A549 (cell line): ENCODE results near the gene TVP23B. TPM values are rescaled to one million over a fixed set of nuclear protein-coding genes. Genes with fewer than 3 reads are reported as not detected.
"Not testable (repeated sequence)": the region's sequence is repeated elsewhere in the genome, so short reads cannot be mapped to it uniquely, and the experiment has no call there.

Experiments used
- ATAC-seq, 2 experiments: fragments of 200-7000 bp in 1 of 2; fragments of >200 bp in 1 of 2; cut with Nextera tagmentation in 1 of 2; cut with Tn5 transposase in 1 of 2; 3 replicates each; pipeline versions ENCODE4 v1.8.0 to v1.9.1; 2018 to 2020; ENCODE audit warnings: mild to moderate bottlenecking in 1 of 2, moderate library complexity in 1 of 2
- CTCF ChIA-PET: fragments of 300-600 bp; sonication (Branson Sonifier 250); formaldehyde crosslinking; extraction: SDS; loops from one replicate; lab custom pipeline; 2021; ENCODE audit warnings: antibody characterized with exemption, inconsistent platforms; lab: Yijun Ruan, JAX
- POLR2A ChIA-PET: fragments of 350-600 bp; formaldehyde crosslinking; extraction: SDS; loops from one replicate; lab custom pipeline; 2021; ENCODE audit warnings: antibody characterized with exemption, inconsistent platforms; lab: Yijun Ruan, JAX
- DNase-seq, 2 experiments: peaks; one replicate each; pipeline versions ENCODE4 v3.0.0 to v3.0.0-alpha.2; 2011 to 2016; ENCODE audit warnings: low read depth in 1 of 2, low spot score in 1 of 2
- FAIRE-seq: peaks from 2 replicates; lab custom pipeline; 2011; peaks lifted over from hg19 to GRCh38; lab: Jason Lieb, UNC
- H3K27ac ChIP-seq, 2 experiments: fragments of >200 bp; sonication (Bioruptor Twin); formaldehyde crosslinking; 3 replicates each; pipeline ENCODE4 v1.5.1; 2016 to 2017
- H3K4me1 ChIP-seq: fragments of >200 bp; sonication (Bioruptor Twin); formaldehyde crosslinking; 3 replicates; pipeline ENCODE4 v1.6.1; 2016
- H3K4me2 ChIP-seq: fragments of >200 bp; sonication (Bioruptor Twin); formaldehyde crosslinking; 3 replicates; pipeline ENCODE4 v1.6.1; 2016
- H3K4me3 ChIP-seq: fragments of >200 bp; sonication (Bioruptor Twin); formaldehyde crosslinking; 3 replicates; pipeline ENCODE4 v1.5.1; 2016
- H3K9me3 ChIP-seq: fragments of >200 bp; sonication (Bioruptor Twin); formaldehyde crosslinking; 3 replicates; pipeline ENCODE4 v1.6.1; 2016
- CEBPB ChIP-seq, 2 experiments: fragments of >200 bp in 1 of 2; sonication (Bioruptor Twin) in 1 of 2; formaldehyde crosslinking in 1 of 2; IDR thresholded peaks; 2 replicates each; pipeline ENCODE4 v1.6.1; 2012 to 2016
- FOSL2 ChIP-seq, 2 experiments: fragments of 450-650 bp in 1 of 2; fragments of >200 bp in 1 of 2; sonication (Bioruptor Twin) in 1 of 2; formaldehyde crosslinking; IDR thresholded peaks; 2 replicates each; pipeline versions ENCODE4 v1.5.0 to v1.6.1; 2016 to 2020; ENCODE audit warnings: mild to moderate bottlenecking in 1 of 2, moderate library complexity in 1 of 2
- JUN ChIP-seq, 2 experiments: fragments of >200 bp; sonication (Bioruptor Twin); formaldehyde crosslinking; IDR thresholded peaks; 2 replicates in 1 of 2; 3 replicates in 1 of 2; pipeline ENCODE4 v1.6.1; 2016 to 2017
- KDM5A ChIP-seq: fragments of 200-600 bp; sonication (generic); IDR thresholded peaks from 2 replicates; pipeline ENCODE4 v1.6.1; 2016; ENCODE audit warnings: antibody characterized with exemption, mild to moderate bottlenecking
- MAZ ChIP-seq: fragments of 150-350 bp; IDR thresholded peaks from 2 replicates; pipeline ENCODE4 v1.6.1; 2014; ENCODE audit warnings: antibody characterized with exemption, low read depth, low read length, borderline replicate concordance
- MYC ChIP-seq: IDR thresholded peaks from 2 replicates; pipeline ENCODE4 v1.6.1; 2012; ENCODE audit warnings: mild to moderate bottlenecking, inconsistent platforms, low read length, improper control_type of control experiment, borderline replicate concordance
- PHF8 ChIP-seq: fragments of 200-600 bp; sonication (generic); IDR thresholded peaks from 2 replicates; pipeline ENCODE4 v1.6.1; 2016; ENCODE audit warnings: low read depth, mild to moderate bottlenecking, antibody characterized with exemption, moderate library complexity, borderline replicate concordance
- POLR2A ChIP-seq: IDR thresholded peaks from 2 replicates; pipeline ENCODE4 v1.6.1; 2012; ENCODE audit warnings: mild to moderate bottlenecking, low read length
- WGBS: methylation state at CpG from one replicate; pipeline ENCODE4 v1.1.6; 2017; ENCODE audit errors: missing lambda C conversion rate; 5-methylcytosine and 5-hydroxymethylcytosine counted together
- polyA minus RNA-seq: library from RNA; depleted of rRNA, polyadenylated mRNA; stranded (reverse); fragments of >200 nt; gene quantifications from 2 replicates; pipeline ENCODE4 v1.2.3, GENCODE V29; 2011; rRNA and poly(A)+ RNA removed
- polyA plus RNA-seq, 4 experiments: library from polyadenylated mRNA; depleted of rRNA in 3 of 4; stranded (reverse); fragments of >200 nt; fragmentation: RNase III in 1 of 4; extraction: RNeasy Plus Mini Kit Qiagen cat#74134 plus additional on column Dnase treatment in 1 of 4; gene quantifications; 2 replicates in 3 of 4; 3 replicates in 1 of 4; pipeline ENCODE4 v1.2.3, GENCODE V29; 2011 to 2017
- TF ChIP-seq, protein P1 (sequence below): IDR thresholded peaks from 2 replicates; pipeline ENCODE4 v1.6.1; 2012
- TF ChIP-seq, protein P2 (sequence below): fragments of >200 bp; sonication (Bioruptor Twin); formaldehyde crosslinking; IDR thresholded peaks from 3 replicates; pipeline ENCODE4 v1.6.1; 2016
- TF ChIP-seq, protein P3 (sequence below): fragments of 150-350 bp; IDR thresholded peaks from 2 replicates; pipeline ENCODE4 v1.6.1; 2014; ENCODE audit warnings: low read depth, mild to moderate bottlenecking, low read length

TVP23B gene
- polyA plus RNA-seq (2011; rRNA removed) (80.8 and 134 TPM in 2 replicates), polyA plus RNA-seq (2017; fragmentation: RNase III; extraction: RNeasy Plus Mini Kit Qiagen cat#74134 plus additional on column Dnase treatment) (83.5 to 94.1 TPM (median 85.2 TPM) in 3 replicates), polyA minus RNA-seq (45.7 and 61.5 TPM in 2 replicates)
- 23.7 TPM in 2 replicates for polyA plus RNA-seq (2012; cell fraction: cytosol; rRNA removed)
- polyA plus RNA-seq (2012; cell fraction: nucleus; rRNA removed) = 7.5 and 13.6 TPM in 2 replicates

DNA sequence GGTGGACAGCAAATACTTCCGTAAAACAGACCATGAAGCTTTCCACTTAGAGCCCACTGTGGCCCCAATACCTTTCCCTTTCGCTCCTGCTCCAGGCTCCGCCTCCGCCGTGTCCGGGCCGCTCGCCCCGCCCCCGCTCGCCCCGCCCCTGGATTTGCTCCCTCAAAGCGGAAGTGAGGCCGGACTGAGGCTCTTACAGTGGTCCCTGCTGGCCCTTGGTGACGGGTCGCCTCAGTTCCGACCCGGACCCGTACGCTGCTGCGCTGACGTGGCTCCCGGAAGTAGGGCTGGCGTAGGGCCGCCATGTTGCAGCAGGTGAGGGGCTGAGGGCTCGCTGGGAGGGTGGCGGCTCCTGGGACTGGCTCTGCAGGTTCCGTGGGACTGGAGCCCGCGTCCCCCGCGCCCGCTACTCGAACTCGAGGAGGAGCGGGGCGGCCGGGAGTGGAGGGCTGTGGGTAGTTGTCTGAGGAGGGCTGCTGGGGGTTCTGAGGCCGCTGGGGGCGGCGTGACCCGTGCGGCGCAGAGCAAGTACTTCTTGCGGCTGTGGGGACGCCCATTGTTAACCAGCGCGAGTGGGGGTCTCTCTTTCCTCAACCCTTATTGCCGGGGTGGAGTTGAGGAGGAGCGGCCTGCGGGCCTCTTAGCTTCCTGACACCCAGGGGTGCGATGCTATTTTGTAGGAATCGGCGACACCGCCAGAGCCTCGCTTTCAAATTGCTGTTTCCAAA lies at the start of gene TVP23B:
Gene TVP23B (plus strand): TSS at position 193 of the 728 bp plus-strand sequence. CDS start 111 bp downstream, at position 304.
- POLR2A ChIA-PET = not testable (repeated sequence)

DNA sequence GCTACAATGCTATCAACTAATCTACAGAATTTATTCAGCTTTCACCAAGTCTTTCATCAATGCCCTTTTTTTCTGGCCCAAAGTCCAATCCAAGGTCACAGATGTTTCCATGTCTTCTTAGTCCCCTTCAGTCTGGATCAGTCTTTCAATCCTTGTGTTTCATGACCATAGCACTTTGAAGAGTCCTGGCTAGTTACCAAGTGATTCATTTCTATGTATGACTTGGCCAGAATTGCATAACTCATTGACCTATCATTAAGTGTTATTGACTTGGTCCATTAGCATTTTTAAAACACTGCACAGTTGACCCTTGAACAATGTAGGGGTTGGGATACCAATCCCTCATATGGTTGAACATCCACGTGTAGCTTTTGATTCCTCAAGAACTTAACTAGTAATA lies 48.5 kb upstream of the TVP23B start:
- CTCF ChIA-PET, DNase-seq, H3K9me3 ChIP-seq, H3K4me3 ChIP-seq, H3K27ac ChIP-seq, POLR2A ChIA-PET: not testable (repeated sequence)
- TF ChIP-seq CEBPB (IDR thresholded peaks at IDR 0.05) = peak in 1 of 2 experiments; percentile 11; a peak in 1 of 4 replicates
- WGBS = 58% methylated on average over 1 of the region's 1 CpG
- peak in 1 of 2 experiments; percentile 15; a peak in 2 of 6 replicates for ATAC-seq
- FAIRE-seq = peak; percentile 99
- H3K4me1 ChIP-seq = peaks cover 30% of the 10 kb centered on the region
- peak overlapping the region; percentile 34 for H3K4me2 ChIP-seq

More for the DNA sequence above, at the start of gene TVP23B:
- CTCF ChIA-PET; FAIRE-seq; H3K9me3 ChIP-seq; TF ChIP-seq FOSL2 (IDR thresholded peaks at IDR 0.05): not testable (repeated sequence)
- ATAC-seq = peak; percentile 100
- DNase-seq = peak; percentile 45 to 98
- Histone ChIP-seq H3K4me1 (peaks cover 15% of the 10 kb centered on the region), H3K4me3 (peak within 1 kb of the TSS; percentile 71), H3K27ac (peak within 1 kb of the TSS; percentile 89 to 94)
- TF ChIP-seq POLR2A = peak; percentile 65
- TF ChIP-seq, protein P1, sequence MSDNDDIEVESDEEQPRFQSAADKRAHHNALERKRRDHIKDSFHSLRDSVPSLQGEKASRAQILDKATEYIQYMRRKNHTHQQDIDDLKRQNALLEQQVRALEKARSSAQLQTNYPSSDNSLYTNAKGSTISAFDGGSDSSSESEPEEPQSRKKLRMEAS = peak; percentile 90
- 0 out of 2 replicates have a peak, but pooled peaks have one; percentile 54 for TF ChIP-seq MAZ
- 0 out of 2 replicates have a peak, but pooled peaks have one; percentile 35 for TF ChIP-seq MYC
- TF ChIP-seq, protein P2, sequence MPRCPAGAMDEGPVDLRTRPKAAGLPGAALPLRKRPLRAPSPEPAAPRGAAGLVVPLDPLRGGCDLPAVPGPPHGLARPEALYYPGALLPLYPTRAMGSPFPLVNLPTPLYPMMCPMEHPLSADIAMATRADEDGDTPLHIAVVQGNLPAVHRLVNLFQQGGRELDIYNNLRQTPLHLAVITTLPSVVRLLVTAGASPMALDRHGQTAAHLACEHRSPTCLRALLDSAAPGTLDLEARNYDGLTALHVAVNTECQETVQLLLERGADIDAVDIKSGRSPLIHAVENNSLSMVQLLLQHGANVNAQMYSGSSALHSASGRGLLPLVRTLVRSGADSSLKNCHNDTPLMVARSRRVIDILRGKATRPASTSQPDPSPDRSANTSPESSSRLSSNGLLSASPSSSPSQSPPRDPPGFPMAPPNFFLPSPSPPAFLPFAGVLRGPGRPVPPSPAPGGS = peak; percentile 80; the same call in 2 of the 3 replicates
- 0 out of 2 replicates have a peak, but pooled peaks have one; percentile 42 for TF ChIP-seq KDM5A
- TF ChIP-seq PHF8 = peak; percentile 68; the same call in 1 of the 2 replicates
- TF ChIP-seq, protein P3, sequence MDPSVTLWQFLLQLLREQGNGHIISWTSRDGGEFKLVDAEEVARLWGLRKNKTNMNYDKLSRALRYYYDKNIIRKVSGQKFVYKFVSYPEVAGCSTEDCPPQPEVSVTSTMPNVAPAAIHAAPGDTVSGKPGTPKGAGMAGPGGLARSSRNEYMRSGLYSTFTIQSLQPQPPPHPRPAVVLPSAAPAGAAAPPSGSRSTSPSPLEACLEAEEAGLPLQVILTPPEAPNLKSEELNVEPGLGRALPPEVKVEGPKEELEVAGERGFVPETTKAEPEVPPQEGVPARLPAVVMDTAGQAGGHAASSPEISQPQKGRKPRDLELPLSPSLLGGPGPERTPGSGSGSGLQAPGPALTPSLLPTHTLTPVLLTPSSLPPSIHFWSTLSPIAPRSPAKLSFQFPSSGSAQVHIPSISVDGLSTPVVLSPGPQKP = 0 out of 2 replicates have a peak, but pooled peaks have one; percentile 4
- peak; percentile 57; the same call in 1 of the 2 replicates for TF ChIP-seq FOSL2 (CRISPR knock-in tag; IDR thresholded peaks at IDR 0.05)
- peak; percentile 62 to 91; a peak in 4 of 5 replicates for TF ChIP-seq JUN (IDR thresholded peaks at IDR 0.05)
- TF ChIP-seq, all 56 proteins: peak for 10; not testable (repeated sequence) for 46
- peak within 1 kb of the TSS; percentile 79 for H3K4me2 ChIP-seq
- under 1% methylated on average over 29 of the region's 56 CpGs for WGBS

DNA sequence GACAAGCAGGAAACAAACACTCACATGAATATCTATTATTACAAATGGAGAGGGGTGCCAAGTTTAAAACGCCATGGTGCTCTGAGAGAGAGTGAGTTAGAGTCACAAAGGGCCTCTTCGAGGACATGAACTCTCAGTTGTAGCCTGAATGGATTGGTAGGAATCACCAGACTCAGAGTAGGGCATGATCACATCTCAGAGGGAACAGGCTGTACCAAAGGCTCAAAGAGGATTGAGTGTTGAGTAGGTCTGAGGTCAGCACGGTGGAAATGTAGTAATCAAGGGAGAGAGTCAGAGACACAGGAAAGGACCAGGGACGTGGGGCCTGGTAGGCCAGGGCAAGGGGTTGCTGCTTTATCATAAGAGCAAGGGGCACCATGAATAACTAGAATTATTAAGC lies 47.6 kb upstream of the TVP23B start:
- CTCF ChIA-PET, H3K4me3 ChIP-seq, ATAC-seq, H3K9me3 ChIP-seq, DNase-seq, POLR2A ChIA-PET, H3K4me2 ChIP-seq: not testable (repeated sequence)
- Histone ChIP-seq H3K27ac (peak overlapping the region; percentile 35 to 72; a peak in 4 of 6 replicates), H3K4me1 (peaks cover 29% of the 10 kb centered on the region)
- peak; percentile 61 for FAIRE-seq
- 83% methylated on average over 4 of the region's 4 CpGs for WGBS
